ENCODE data around the gene PTGR1.

PTGR1 gene

GRCh38 chr9:111531716-111532115 is 67.7 kb downstream of the PTGR1 start:
- DNase-seq, result no peak

DNA sequence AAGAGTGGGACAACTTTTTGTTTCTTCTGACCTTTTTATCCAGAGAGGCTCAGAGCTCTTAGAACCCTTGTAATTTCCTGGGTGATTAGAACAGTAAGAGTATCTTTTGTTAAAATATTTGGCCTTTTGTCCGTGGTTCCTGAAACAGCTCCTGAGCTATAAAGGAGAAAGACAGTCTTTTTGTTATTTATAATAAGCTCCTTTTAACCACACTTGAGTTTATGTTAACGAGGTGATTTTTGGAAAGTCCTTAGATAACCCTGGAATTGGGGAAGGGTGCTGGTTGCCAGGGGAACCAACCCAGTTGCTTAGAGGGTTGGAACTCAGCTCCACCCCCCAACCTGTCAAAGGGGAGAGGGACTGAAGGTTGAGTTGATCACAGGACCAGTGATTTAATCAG is 69.7 kb downstream of the PTGR1 start:
- DNase-seq, result no peak

DNA sequence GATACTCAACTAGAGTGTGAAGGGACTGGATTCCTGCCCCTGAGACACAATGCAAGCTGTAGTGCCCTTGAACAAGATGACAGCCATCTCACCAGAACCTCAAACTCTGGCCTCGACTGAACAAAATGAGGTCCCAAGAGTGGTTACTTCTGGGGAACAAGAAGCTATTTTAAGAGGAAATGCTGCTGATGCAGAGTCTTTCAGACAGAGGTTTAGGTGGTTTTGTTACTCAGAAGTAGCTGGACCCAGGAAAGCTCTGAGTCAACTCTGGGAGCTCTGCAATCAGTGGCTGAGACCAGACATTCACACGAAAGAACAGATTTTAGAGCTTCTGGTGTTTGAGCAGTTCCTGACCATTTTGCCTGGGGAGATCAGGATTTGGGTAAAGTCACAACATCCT is 72.1 kb downstream of the PTGR1 start:
- DNase-seq, result no peak

GRCh38 chr9:111525056-111525977 is 74.1 kb downstream of the PTGR1 start, which contains the start of gene ZNF483:
Gene ZNF483 (plus strand): TSS chr9:111525179. CDS start chr9:111527396, 2,217 bp downstream.
- DNase-seq, result peak; percentile 82

- no peak for DNase-seq
Observed at GRCh38 chr9:111524731-111525055, 74.8 kb downstream of the PTGR1 start.

GRCh38 chr9:111516061-111516465 is 83.4 kb downstream of the PTGR1 start:
- no peak for DNase-seq

DNA sequence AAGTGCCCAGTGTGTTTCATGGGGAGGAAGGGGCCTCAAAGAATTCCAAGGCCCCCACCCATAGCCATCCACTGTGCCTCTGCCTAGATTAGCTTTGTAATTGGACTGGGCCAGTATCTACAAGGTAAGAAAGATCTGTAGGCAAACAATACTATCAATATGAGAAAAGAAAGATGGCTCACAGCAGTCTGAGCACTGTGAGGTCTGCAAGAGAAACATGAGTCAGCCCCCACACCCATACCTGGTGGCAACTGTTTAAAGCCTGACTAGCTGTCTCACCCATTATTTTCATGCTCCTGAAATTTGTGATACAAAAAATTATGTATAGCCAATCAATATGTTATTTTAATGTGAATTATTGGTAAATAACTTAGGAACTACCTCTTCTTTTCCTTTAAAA is 84.5 kb downstream of the PTGR1 start:
- DNase-seq, result no peak
